Nephron (organoid): ENCODE data around the gene TBC1D9.

Experiments used
- H3K27ac Mint-ChIP-seq, 3 experiments: 2 replicates each; pipeline ENCODE4 v1.8.0; 2020; ENCODE audit warnings: mixed read lengths in 3 of 3, mild to moderate bottlenecking in 2 of 3, moderate library complexity in 1 of 3
- H3K27me3 Mint-ChIP-seq: 2 replicates; pipeline ENCODE4 v1.8.0; 2021; ENCODE audit warnings: low read depth, mild to moderate bottlenecking, moderate library complexity, mixed read lengths
- H3K36me3 Mint-ChIP-seq: 2 replicates; pipeline ENCODE4 v1.8.0; 2020; ENCODE audit warnings: low read depth, mixed read lengths
- H3K4me1 Mint-ChIP-seq: 2 replicates; pipeline ENCODE4 v1.8.0; 2020; ENCODE audit warnings: mixed read lengths
- H3K4me3 Mint-ChIP-seq, 3 experiments: 2 replicates each; pipeline ENCODE4 v1.8.0; 2020; ENCODE audit warnings: mild to moderate bottlenecking in 3 of 3, mixed read lengths in 3 of 3, moderate library complexity in 2 of 3
- H3K9me3 Mint-ChIP-seq: 2 replicates; pipeline ENCODE4 v1.8.0; 2020; ENCODE audit warnings: mixed read lengths
- TF ChIP-seq, protein P1 (sequence below), 3 experiments: fragments of 200-600 bp; sonication (generic); IDR thresholded peaks; one replicate each; pipeline ENCODE4 v1.5.0; 2021; ENCODE audit warnings: antibody characterized with exemption in 3 of 3; ENCODE audit not compliant: unreplicated experiment in 3 of 3

The TBC1D9 gene

DNA sequence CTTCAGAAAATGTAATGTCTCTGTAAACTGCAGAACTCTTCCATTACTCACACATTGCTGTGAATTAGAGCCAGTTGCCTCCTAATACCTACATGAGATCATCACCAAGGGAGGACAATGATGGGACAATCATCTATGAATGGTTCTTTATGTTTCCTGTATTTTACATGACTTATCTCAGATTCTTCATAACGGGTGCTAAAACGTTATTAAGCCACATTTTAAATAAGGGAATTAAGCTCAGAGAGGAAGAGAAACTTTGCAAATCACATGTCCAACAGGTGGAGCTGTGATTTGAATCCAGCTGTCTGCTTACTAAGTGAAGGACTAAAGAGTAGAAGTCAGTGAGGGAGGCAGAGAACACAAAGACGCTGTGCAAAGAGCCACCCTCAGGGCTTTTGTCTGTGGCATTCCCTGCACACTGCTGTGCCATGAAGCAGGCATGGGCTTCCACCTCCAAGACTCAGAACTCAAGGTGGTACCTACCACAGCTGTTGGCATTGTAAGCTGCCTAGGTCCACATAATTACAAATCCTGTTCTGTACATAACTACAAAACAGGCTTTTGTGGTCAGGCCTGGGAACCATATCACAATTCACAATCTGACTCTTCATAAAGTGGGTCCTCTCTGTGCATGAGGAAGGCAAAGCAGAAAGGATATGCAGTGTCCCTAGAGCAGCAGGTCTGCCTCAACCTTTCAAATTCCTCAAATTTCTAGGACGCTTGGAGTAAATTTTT lies 12.8 kb downstream of the TBC1D9 start:
- Mint-ChIP-seq H3K4me3 (no peak overlapping the region), H3K27me3 (no peaks in the 10 kb centered on the region), H3K4me1 (peaks cover 20% of the 10 kb centered on the region), H3K9me3 (peaks cover 9% of the 10 kb centered on the region), H3K36me3 (peaks cover 12% of the 10 kb centered on the region), H3K27ac (peak overlapping the region; percentile 22 to 85 (median 55))
- TF ChIP-seq, protein P1, sequence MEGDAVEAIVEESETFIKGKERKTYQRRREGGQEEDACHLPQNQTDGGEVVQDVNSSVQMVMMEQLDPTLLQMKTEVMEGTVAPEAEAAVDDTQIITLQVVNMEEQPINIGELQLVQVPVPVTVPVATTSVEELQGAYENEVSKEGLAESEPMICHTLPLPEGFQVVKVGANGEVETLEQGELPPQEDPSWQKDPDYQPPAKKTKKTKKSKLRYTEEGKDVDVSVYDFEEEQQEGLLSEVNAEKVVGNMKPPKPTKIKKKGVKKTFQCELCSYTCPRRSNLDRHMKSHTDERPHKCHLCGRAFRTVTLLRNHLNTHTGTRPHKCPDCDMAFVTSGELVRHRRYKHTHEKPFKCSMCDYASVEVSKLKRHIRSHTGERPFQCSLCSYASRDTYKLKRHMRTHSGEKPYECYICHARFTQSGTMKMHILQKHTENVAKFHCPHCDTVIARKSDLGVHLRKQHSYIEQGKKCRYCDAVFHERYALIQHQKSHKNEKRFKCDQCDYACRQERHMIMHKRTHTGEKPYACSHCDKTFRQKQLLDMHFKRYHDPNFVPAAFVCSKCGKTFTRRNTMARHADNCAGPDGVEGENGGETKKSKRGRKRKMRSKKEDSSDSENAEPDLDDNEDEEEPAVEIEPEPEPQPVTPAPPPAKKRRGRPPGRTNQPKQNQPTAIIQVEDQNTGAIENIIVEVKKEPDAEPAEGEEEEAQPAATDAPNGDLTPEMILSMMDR (IDR thresholded peaks at IDR 0.05; ENCODE audit: unreplicated experiment in 3 of 3): peak; percentile 14 to 41 (median 29)

GRCh38 chr4:140742838-140743193 lies 13.4 kb downstream of the TBC1D9 start:
- TF ChIP-seq, protein P1 (IDR thresholded peaks at IDR 0.05; ENCODE audit: unreplicated experiment in 3 of 3): no peak
- Mint-ChIP-seq H3K4me3 (no peak overlapping the region), H3K4me1 (peaks cover 20% of the 10 kb centered on the region), H3K27ac (peak overlapping the region; percentile 22 to 85 (median 55)), H3K9me3 (peaks cover 4% of the 10 kb centered on the region), H3K36me3 (peaks cover 6% of the 10 kb centered on the region), H3K27me3 (no peaks in the 10 kb centered on the region)

DNA sequence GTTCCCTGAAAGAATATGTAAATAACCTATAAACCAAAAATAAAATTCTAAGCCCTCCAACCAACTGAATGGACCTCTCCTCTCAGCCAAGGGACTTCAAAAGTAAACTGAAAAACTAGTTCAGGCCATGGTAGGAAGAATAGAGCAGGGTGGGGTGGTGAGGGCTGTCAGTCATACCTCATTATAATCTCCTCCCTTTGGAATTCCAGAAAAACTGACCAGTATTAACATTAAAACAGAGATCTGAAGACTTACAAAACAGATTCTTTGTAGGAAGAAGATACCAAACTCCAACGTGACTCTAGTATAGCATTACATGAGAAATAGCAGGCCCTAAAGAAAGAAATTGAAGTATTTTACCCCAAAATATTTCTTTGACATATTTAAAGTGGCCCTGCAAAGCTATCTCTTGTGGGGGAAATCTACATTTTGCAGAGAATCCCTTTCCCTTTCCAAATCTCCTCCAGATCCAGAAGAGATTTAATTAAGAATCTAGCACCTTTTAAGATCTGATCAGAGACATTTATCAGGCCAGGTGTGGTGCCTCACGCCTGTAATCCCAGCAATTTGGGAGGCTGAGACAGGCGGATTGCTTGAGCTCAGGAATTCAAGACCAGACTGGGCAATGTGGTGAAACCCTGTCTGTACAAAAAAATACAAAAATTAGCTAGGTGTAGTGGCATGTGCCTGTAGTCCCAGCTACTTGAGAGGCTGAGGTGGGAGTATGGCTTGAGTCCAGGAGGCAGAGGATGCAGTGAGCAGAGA lies 15.1 kb downstream of the TBC1D9 start:
- H3K36me3 Mint-ChIP-seq: no peaks in the 10 kb centered on the region
- TF ChIP-seq, protein P1 (IDR thresholded peaks at IDR 0.05; ENCODE audit: unreplicated experiment in 3 of 3): no peak
- no peak overlapping the region for H3K4me3 Mint-ChIP-seq
- H3K4me1 Mint-ChIP-seq: peaks cover 20% of the 10 kb centered on the region
- H3K27ac Mint-ChIP-seq: peak overlapping the region; percentile 28 to 85 (median 71)
- H3K27me3 Mint-ChIP-seq: no peaks in the 10 kb centered on the region
- H3K9me3 Mint-ChIP-seq: no peaks in the 10 kb centered on the region

DNA sequence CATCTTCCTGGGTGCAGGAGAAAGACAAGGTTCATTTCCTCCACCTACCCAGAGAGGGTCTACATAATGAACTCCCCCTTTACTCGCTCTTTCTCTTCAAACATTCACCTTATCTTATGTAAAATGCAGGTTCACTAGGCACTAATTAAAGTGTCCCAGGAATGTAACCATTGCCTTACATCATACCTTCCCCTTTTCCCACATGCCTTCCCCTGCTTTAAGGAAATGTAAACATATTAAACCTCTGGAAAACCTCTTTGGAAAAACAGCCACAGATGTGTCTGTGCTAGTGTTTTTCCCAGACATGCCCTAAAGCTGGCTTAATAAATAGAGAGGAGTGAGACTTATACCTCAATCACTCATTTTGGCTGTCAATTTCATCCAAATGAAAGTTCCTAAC lies 15.8 kb downstream of the TBC1D9 start:
- Mint-ChIP-seq H3K9me3 (no peaks in the 10 kb centered on the region), H3K27ac (peak overlapping the region; percentile 28 to 79 (median 71)), H3K27me3 (no peaks in the 10 kb centered on the region), H3K4me1 (peaks cover 20% of the 10 kb centered on the region), H3K36me3 (no peaks in the 10 kb centered on the region), H3K4me3 (no peak overlapping the region)
- TF ChIP-seq, protein P1 (IDR thresholded peaks at IDR 0.05; ENCODE audit: unreplicated experiment in 3 of 3): no peak

DNA sequence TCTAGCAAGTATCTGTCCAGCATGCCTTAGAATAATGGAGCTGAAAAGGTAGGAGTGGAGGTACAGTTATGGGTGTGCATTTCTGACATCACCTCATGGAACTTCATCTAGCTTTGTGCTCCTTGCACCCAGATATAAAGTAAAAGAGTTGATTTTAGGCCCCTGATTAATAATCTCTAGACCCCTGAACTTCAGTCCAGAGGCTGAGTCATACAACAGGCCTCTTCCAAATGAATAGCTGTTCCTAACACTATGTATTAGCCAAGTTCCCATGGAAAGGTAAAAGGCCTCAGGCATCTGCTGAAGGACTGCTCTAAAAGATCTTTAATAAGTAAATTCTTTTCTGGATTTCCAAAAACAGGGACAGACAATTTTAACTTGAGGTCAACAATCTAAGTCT lies 16.2 kb downstream of the TBC1D9 start:
- Mint-ChIP-seq H3K9me3 (no peaks in the 10 kb centered on the region), H3K27ac (peak overlapping the region in 2 of 3 experiments; percentile 28 to 79), H3K4me3 (no peak overlapping the region), H3K27me3 (no peaks in the 10 kb centered on the region), H3K4me1 (peaks cover 20% of the 10 kb centered on the region), H3K36me3 (no peaks in the 10 kb centered on the region)
- TF ChIP-seq, protein P1 (IDR thresholded peaks at IDR 0.05; ENCODE audit: unreplicated experiment in 3 of 3): no peak
